Neuronal stem cell (in vitro differentiated cells): ENCODE data around the gene PIEZO2.

Experiments
- DNase-seq: peaks from one replicate; pipeline ENCODE4 v3.0.0-alpha.2; 2013; ENCODE audit warnings: low spot score
- H2AFZ ChIP-seq: one replicate; pipeline ENCODE4 v1.6.1; 2013; ENCODE audit warnings: mild to moderate bottlenecking, low read length, inconsistent platforms
- H2AK5ac ChIP-seq: 2 replicates; pipeline ENCODE4 v1.6.1; 2013; ENCODE audit warnings: low read depth, mild to moderate bottlenecking, inconsistent platforms, low read length, moderate library complexity, mixed read lengths
- H2BK120ac ChIP-seq: 2 replicates; pipeline ENCODE4 v1.6.1; 2013; ENCODE audit warnings: low read depth, mild to moderate bottlenecking, inconsistent platforms, low read length, moderate library complexity, mixed read lengths
- H2BK12ac ChIP-seq: one replicate; pipeline ENCODE4 v1.6.1; 2013; ENCODE audit warnings: low read length, inconsistent platforms
- H2BK15ac ChIP-seq: 2 replicates; pipeline ENCODE4 v1.6.1; 2013; ENCODE audit warnings: mild to moderate bottlenecking, low read length, inconsistent platforms, mixed read lengths
- H2BK5ac ChIP-seq: one replicate; pipeline ENCODE4 v1.6.1; 2013; ENCODE audit warnings: inconsistent platforms, mild to moderate bottlenecking, low read length, moderate library complexity
- H3K14ac ChIP-seq: one replicate; pipeline ENCODE4 v1.6.1; 2013; ENCODE audit warnings: low read length, inconsistent platforms
- H3K18ac ChIP-seq: 2 replicates; pipeline ENCODE4 v1.6.1; 2013; ENCODE audit warnings: low read length, inconsistent platforms
- H3K23ac ChIP-seq: 2 replicates; pipeline ENCODE4 v1.6.1; 2013; ENCODE audit warnings: low read depth, mild to moderate bottlenecking, mixed read lengths, low read length, inconsistent platforms; ENCODE audit not compliant: poor library complexity
- H3K27ac ChIP-seq: replicated peaks from 3 replicates; pipeline ENCODE4 v1.5.1; 2013; ENCODE audit warnings: low read length, inconsistent platforms
- H3K27me3 ChIP-seq, 3 experiments: 2 replicates each; pipeline ENCODE4 v1.6.1; 2013; ENCODE audit warnings: low read length in 3 of 3, mild to moderate bottlenecking in 2 of 3, inconsistent platforms in 1 of 3, low read depth in 1 of 3, mixed read lengths in 1 of 3, moderate library complexity in 1 of 3; ENCODE audit not compliant: control insufficient read depth in 3 of 3, insufficient read depth in 3 of 3
- H3K36me3 ChIP-seq, 2 donors: replicated peaks in 1 of 2; 2 replicates each; pipeline ENCODE4 v1.6.1; 2013; ENCODE audit warnings: low read length in 2 of 2; ENCODE audit not compliant: control insufficient read depth in 2 of 2, insufficient read depth in 2 of 2
- H3K4ac ChIP-seq: 2 replicates; pipeline ENCODE4 v1.6.1; 2013; ENCODE audit warnings: inconsistent platforms, mild to moderate bottlenecking, low read length, moderate library complexity
- H3K4me1 ChIP-seq, 2 donors: 1 replicate in 1 of 2; 2 replicates in 1 of 2; pipeline ENCODE4 v1.6.1; 2013; ENCODE audit warnings: low read length in 2 of 2, low read depth in 1 of 2; ENCODE audit not compliant: control insufficient read depth in 2 of 2, insufficient read depth in 1 of 2
- H3K4me2 ChIP-seq: one replicate; pipeline ENCODE4 v1.6.1; 2013; ENCODE audit warnings: mild to moderate bottlenecking, low read length, inconsistent platforms; ENCODE audit not compliant: insufficient read depth, poor library complexity, severe bottlenecking
- H3K4me3 ChIP-seq, 2 donors: 2 replicates each; pipeline ENCODE4 v1.5.1; 2013; ENCODE audit warnings: low read length in 2 of 2, mild to moderate bottlenecking in 2 of 2, inconsistent platforms in 1 of 2, moderate library complexity in 1 of 2
- H3K79me1 ChIP-seq: one replicate; pipeline ENCODE4 v1.6.1; 2013; ENCODE audit warnings: low read depth, mild to moderate bottlenecking, inconsistent platforms, low read length, moderate library complexity
- H3K9ac ChIP-seq: one replicate; pipeline ENCODE4 v1.6.1; 2013; ENCODE audit warnings: mild to moderate bottlenecking, low read depth, low read length, inconsistent platforms; ENCODE audit not compliant: poor library complexity
- H3K9me3 ChIP-seq, 2 donors: replicated peaks in 1 of 2; 2 replicates each; pipeline versions ENCODE3 to v1.6.1; 2013; ENCODE audit warnings: low read length in 2 of 2, mild to moderate bottlenecking in 2 of 2, inconsistent platforms in 1 of 2, low read depth in 1 of 2, mixed read lengths in 1 of 2, moderate library complexity in 1 of 2; ENCODE audit not compliant: control insufficient read depth in 2 of 2, insufficient read depth in 1 of 2
- H4K8ac ChIP-seq: one replicate; pipeline ENCODE4 v1.6.1; 2013; ENCODE audit warnings: low read depth, mild to moderate bottlenecking, inconsistent platforms, low read length, moderate library complexity
- H4K91ac ChIP-seq: one replicate; pipeline ENCODE4 v1.6.1; 2013; ENCODE audit warnings: low read length, low read depth, mild to moderate bottlenecking, inconsistent platforms; ENCODE audit not compliant: poor library complexity
- WGBS, 2 donors: extraction: QIAGEN DNeasy Blood & Tissue Kit; methylation state at CpG; one replicate each; pipeline ENCODE4 v1.1.7; 2013; ENCODE audit warnings: missing lambda C conversion rate in 2 of 2, mixed read lengths in 1 of 2; ENCODE audit not compliant: insufficient read length in 2 of 2, insufficient replicate concordance in 1 of 2; ENCODE audit errors: extremely low coverage in 2 of 2; 5-methylcytosine and 5-hydroxymethylcytosine counted together

The PIEZO2 gene

GRCh38 chr18:11178951-11179549 lies 29.7 kb upstream of the PIEZO2 start:
- no peak overlapping the region for H3K23ac ChIP-seq
- H2BK12ac ChIP-seq: no peak overlapping the region
- H2BK15ac ChIP-seq: no peak overlapping the region
- H3K18ac ChIP-seq: peak overlapping the region; percentile 51
- no peak overlapping the region for H4K8ac ChIP-seq
- H3K79me1 ChIP-seq: no peaks in the 10 kb centered on the region
- H3K9ac ChIP-seq: no peak overlapping the region
- H2BK5ac ChIP-seq: no peak overlapping the region
- H2AK5ac ChIP-seq: no peak overlapping the region
- no peak overlapping the region for H2AFZ ChIP-seq
- H3K27ac ChIP-seq: no peak overlapping the region
- peak overlapping the region; percentile 94 for H3K14ac ChIP-seq
- H4K91ac ChIP-seq: no peak overlapping the region
- no peak overlapping the region for H3K4me2 ChIP-seq
- no peak overlapping the region for H3K4ac ChIP-seq
- H2BK120ac ChIP-seq: no peak overlapping the region
- H3K9me3 ChIP-seq: no peaks in the 10 kb centered on the region
- no peak overlapping the region for H3K4me3 ChIP-seq
- no peaks in the 10 kb centered on the region for H3K27me3 ChIP-seq
- no CpG with 5 or more reads among the region's 14 CpGs for WGBS, 2 donors
- DNase-seq: no peak
- H3K4me1 ChIP-seq: no peaks in the 10 kb centered on the region
- H3K36me3 ChIP-seq: no peaks in the 10 kb centered on the region

GRCh38 chr18:11177382-11177781 lies 28.0 kb upstream of the PIEZO2 start:
- Histone ChIP-seq H3K4me2 (no peak overlapping the region), H3K36me3 (no peaks in the 10 kb centered on the region), H2AK5ac (no peak overlapping the region), H2BK15ac (no peak overlapping the region), H3K27me3 (no peaks in the 10 kb centered on the region), H2AFZ (no peak overlapping the region), H3K9me3 (no peaks in the 10 kb centered on the region), H3K14ac (no peak overlapping the region), H3K9ac (no peak overlapping the region), H3K4me3 (no peak overlapping the region), H3K27ac (no peak overlapping the region), H4K91ac (no peak overlapping the region), H2BK5ac (no peak overlapping the region), H3K4me1 (no peaks in the 10 kb centered on the region), H3K23ac (no peak overlapping the region), H4K8ac (no peak overlapping the region), H2BK12ac (no peak overlapping the region), H3K18ac (no peak overlapping the region), H3K4ac (no peak overlapping the region), H2BK120ac (no peak overlapping the region), H3K79me1 (no peaks in the 10 kb centered on the region)
- DNase-seq: no peak
- WGBS, 2 donors: no CpG with 5 or more reads among the region's 3 CpGs

GRCh38 chr18:11176481-11176881 lies 27.1 kb upstream of the PIEZO2 start:
- WGBS, 2 donors: no CpG with 5 or more reads among the region's 3 CpGs
- Histone ChIP-seq H2AFZ (no peak overlapping the region), H3K4me3 (no peak overlapping the region), H3K9me3 (no peaks in the 10 kb centered on the region), H3K4ac (no peak overlapping the region), H3K4me1 (no peaks in the 10 kb centered on the region), H2BK15ac (no peak overlapping the region), H2BK5ac (no peak overlapping the region), H2BK12ac (no peak overlapping the region), H3K27me3 (no peaks in the 10 kb centered on the region), H4K91ac (no peak overlapping the region), H3K79me1 (no peaks in the 10 kb centered on the region), H4K8ac (no peak overlapping the region), H3K27ac (no peak overlapping the region), H3K36me3 (no peaks in the 10 kb centered on the region), H3K9ac (no peak overlapping the region), H3K4me2 (no peak overlapping the region), H3K18ac (no peak overlapping the region), H2BK120ac (no peak overlapping the region), H3K14ac (no peak overlapping the region), H2AK5ac (no peak overlapping the region), H3K23ac (no peak overlapping the region)
- no peak for DNase-seq

GRCh38 chr18:11175266-11175979 lies 26.1 kb upstream of the PIEZO2 start:
- Histone ChIP-seq H2BK5ac (no peak overlapping the region), H3K4me1 (no peaks in the 10 kb centered on the region), H3K4me2 (no peak overlapping the region), H4K91ac (no peak overlapping the region), H3K79me1 (no peaks in the 10 kb centered on the region), H3K14ac (no peak overlapping the region), H3K27ac (no peak overlapping the region), H3K18ac (no peak overlapping the region), H2AK5ac (no peak overlapping the region), H3K27me3 (no peaks in the 10 kb centered on the region), H3K9ac (no peak overlapping the region), H3K4me3 (no peak overlapping the region), H3K9me3 (no peaks in the 10 kb centered on the region), H2BK15ac (no peak overlapping the region), H4K8ac (no peak overlapping the region), H2BK120ac (no peak overlapping the region), H3K36me3 (no peaks in the 10 kb centered on the region), H3K23ac (no peak overlapping the region), H2BK12ac (no peak overlapping the region), H3K4ac (no peak overlapping the region), H2AFZ (no peak overlapping the region)
- WGBS, 2 donors: 80% methylated on average over 1 of the region's 5 CpGs; no CpG with 5 or more reads in 1 of the 2 donors
- no peak for DNase-seq
